GM18505 (cell line): Measurements from ENCODE around the gene COX19.

Experiments used
- ATAC-seq: cut with Tn5 transposase; IDR thresholded peaks from one replicate; pipeline ENCODE4 v1.9.1; 2021; ENCODE audit not compliant: unreplicated experiment
- POLR2A ChIP-seq: IDR thresholded peaks from 4 replicates; pipeline ENCODE4 v1.6.1; 2011; ENCODE audit warnings: borderline replicate concordance; ENCODE audit not compliant: insufficient read depth, insufficient read length; ENCODE audit errors: extremely low read depth

The COX19 gene

GRCh38 chr7:999941-1000935 lies 24.9 kb upstream of the COX19 start:
- ATAC-seq = no peak
- TF ChIP-seq POLR2A = no peak

- no peak for ATAC-seq
- TF ChIP-seq POLR2A = no peak
These were observed 24.0 kb upstream of the COX19 start for GRCh38 chr7:999149-999879.

DNA sequence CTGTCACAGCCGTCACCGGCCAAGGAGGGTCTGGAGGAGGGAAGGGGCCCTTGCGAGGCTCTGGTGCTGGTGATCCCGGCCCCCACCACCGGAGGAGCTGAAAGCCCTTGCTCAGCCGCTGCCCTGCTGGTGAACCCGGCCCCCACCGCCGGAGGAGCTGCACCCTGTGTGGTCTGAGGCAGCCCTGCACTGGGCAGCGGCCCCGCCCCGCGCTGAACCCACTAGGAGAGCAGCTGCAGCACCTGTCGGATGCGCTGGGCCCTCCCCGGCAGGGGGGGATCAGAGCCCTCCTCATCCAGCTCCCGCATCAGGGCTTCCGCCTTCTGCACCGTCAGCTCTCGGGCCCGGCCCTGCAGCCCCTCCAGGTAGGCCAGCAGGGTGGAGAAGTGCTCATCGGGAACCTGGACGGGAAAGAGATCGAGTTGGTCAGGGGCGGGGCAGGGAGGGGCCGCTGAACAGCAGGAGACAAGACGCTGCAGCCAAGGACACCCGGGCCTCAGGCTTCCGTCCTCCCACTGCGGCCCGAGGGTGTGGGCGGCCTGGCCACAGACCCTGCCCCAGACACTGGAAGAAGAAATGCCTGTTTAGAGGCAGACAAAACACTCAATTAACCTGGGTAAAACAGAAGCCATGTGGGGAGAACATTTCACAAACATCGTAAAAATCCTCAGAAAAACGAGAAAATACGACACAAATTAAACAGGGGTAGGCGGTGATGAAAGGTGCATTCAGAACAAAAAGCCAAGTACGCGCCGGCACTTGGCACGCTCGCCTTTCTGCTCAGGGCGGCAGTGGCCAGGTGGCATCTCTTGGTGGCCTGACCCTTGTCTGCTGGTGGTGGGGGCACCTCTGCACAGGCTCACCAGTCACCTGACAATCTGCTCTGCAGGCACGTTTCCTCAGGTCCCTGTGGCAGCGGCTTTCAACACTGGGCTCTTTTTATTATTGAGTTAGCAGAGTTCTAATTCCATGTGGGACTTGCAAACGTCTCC lies 22.4 kb upstream of the COX19 start:
- no peak for ATAC-seq
- TF ChIP-seq POLR2A = no peak

DNA sequence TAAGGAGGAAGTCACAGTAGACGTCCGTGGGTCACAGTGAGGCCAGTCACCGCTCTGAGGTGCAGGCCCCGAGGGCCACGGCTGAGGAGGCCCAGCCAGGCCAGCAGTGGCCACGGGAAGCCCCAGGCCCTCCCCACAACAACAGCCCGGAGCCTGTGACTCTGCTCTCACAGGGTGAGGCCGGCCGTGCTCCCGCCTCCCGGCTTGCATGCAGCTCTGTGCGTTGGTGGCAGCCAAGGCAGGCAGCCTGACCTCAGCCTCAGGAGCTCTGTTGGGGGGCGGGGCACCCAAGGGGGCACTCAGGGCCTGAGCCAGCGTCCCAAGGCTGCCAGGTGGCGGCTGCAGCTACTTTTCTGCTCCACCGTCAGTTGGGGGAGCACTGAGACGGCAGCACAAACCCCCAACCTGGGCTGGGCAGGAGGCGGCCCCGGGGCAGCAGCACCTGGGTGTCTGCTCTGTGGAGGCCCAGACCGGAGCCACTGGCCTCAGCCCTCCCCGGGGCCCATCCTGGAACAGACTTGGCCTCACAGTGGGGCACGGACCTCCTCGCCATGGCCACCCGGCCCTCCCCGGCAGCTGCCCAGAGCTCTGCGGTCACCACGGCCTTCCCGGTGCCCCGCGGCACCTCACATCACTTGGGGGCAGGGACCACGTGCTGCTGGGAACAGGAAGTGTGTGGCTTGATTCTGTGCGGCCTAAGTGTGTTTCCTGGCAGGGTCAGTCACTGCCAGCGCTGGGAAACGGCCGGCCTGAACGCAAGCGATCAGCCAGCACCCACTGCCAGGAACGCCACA lies 20.9 kb upstream of the COX19 start:
- no peak for ATAC-seq
- TF ChIP-seq POLR2A = no peak

DNA sequence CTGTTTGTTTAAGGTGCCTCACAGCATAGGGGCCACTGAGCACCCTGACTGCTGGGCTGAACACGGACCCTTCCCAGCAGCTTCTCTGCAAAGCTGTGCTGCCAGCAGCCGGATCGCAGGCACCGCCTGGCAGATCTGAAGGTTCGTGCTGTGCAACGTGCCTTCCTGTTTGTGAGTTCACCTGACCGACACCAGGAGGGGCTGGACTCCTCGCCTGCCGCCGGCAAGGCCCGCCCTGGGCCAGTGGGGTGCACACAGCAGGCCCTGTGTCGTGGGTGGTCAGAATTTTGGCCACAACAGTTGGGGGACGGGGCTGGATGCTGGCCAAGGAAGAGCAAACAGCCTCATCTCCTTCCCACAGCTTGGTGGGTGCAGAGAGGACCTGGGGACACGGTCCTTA lies 20.2 kb upstream of the COX19 start:
- no peak for TF ChIP-seq POLR2A

DNA sequence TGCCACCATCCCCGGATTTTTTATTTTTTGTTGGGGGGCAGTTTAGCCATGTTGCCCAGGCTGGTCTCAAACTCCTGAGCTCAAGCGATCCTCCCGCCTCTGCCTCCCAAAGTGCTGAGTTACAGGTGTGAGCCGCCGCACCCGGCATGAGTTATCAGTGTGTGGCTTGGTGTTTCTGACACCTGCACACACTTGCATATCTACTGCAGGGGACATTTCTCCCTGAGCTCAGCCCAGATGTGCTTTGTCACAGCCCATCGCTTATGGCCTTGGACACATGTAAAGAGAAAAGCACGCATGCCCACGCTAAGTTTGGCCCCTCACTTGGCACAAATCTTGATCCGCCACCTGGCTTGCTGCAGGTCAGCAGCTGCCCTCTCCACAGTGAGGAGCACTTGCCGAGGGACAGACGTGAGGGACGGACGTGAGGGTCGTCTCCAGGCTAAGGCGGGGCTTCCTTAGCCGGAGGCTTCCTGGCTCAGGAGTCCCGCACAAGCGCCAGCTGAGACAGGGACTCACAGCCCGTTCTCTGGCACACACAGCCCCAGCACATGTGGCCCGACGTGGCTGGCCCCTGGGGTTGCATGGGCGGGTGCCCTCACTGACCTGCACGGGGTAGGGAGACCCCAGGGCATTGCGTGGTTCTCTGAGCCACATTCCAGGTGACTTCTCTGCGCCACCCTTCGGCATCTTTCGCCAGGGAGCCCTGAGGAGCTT lies 19.4 kb upstream of the COX19 start:
- no peak for ATAC-seq
- TF ChIP-seq POLR2A = no peak

More for the DNA sequence above, 20.2 kb upstream of the COX19 start:
- no peak for ATAC-seq

DNA sequence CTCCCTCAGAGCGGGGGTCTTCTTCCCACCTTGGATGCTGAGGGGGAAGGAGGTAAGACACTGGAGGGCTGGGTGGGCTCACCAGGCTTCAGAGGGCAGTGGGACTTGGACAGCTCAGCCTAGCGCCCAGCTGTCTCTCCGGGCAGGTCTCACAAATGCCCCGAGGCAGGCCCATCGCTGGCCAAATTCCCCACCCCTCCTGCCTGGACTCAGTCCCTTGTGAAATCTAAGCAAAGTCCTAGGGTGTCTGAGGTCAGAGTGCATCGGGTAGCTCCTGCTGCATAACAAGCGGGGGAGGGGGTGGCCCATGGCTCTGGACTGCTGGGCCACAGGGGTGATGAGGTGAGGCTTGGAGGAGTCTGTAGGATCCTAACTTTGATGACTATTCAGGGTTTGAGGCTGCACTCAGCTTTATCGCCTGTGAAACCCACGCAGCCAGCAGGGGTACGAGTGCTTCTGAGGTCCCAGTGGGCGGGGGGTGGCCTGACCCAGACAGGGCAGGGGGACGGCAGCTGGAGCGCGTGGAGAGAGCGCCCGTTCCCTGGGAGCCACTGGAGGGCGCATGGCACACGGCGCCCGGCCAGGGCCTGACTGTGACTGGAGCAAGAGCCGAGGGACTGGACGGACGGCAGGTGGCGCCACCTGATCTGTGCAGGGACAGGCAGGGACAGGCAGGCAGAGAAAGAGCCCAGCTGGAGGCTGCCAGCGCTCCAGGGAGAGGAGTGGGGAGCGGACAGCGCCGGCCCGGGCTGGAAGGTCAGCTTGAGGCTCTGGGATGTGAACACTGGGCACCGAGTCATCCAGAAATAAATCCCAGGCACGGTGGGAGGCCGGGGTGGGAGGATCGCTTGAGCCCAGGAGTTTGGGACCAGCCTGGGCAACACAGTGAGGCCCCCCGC lies 17.6 kb upstream of the COX19 start:
- TF ChIP-seq POLR2A = peak; percentile 29
- ATAC-seq = peak; percentile 77

DNA sequence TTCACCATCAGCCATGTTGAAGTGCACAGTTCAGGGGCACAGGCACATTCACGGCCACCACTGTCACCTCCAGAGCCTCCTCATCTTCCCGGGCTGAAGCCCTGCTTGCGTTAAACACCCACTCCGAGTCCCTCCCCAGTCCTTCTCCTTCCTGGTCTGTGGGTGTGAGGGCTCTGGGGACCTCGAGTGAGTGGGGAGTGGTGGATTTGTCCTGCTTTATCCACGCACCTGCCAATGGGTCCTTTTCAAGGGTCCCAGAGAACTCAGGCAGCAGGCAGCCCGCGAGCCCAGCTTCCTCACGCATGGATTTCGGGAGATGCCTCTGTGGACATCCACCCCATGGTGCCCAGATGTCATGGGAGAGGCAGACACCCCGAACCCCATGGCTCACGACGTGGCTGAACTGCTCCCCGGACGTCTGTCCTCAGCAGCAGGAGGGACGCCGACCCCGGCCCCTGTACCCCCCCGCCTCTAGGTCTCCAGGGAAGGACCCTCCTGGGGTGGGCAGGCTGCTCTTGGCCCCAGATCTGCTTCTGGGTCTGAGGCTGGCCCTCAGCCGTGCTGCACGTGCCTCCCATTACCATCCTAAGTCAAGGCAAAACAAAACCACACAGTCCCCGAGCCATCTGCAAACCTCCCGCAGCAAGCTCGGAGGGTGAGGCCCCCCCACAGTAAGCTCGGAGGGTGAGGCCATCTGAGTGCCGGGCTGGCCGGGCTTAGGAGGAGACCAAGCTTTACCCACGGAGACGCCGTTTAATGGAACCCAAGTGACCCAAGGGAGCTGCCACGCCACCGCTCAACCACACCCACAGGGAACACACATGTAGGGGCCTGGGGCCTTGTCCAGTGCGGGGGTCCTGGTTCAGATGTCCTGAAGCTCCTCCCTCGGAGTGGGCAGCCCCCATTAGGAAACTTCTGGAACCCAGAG lies 16.6 kb upstream of the COX19 start:
- no peak for ATAC-seq
- TF ChIP-seq POLR2A = no peak

- ATAC-seq = no peak
- no peak for TF ChIP-seq POLR2A
These were observed 15.8 kb upstream of the COX19 start for GRCh38 chr7:990933-991728.

- no peak for TF ChIP-seq POLR2A
- no peak for ATAC-seq
These were observed 15.1 kb upstream of the COX19 start for GRCh38 chr7:990352-990932.
